Measurements from ENCODE around the gene MAP3K5.

MAP3K5 gene

GRCh38 chr6:136779682-136780081 is 12.6 kb downstream of the MAP3K5 start:
- no peak for DNase-seq (ENCODE audit: low read depth)
- TF ChIP-seq CTCF (IDR thresholded peaks at IDR 0.05; ENCODE audit: control insufficient read depth, extremely low read depth, insufficient read depth), result no peak

GRCh38 chr6:136777651-136778050 is 14.6 kb downstream of the MAP3K5 start:
- DNase-seq (ENCODE audit: low read depth), result no peak
- no peak overlapping the region for H3K4me3 ChIP-seq (ENCODE audit: low read depth, low read length)
- TF ChIP-seq CTCF (IDR thresholded peaks at IDR 0.05; ENCODE audit: control insufficient read depth, extremely low read depth, insufficient read depth), result no peak

More at GRCh38 chr6:136779682-136780081, 12.6 kb downstream of the MAP3K5 start:
- no peak overlapping the region for H3K4me3 ChIP-seq (ENCODE audit: low read depth, low read length)

GRCh38 chr6:136775548-136775947 is 16.7 kb downstream of the MAP3K5 start:
- no peak for TF ChIP-seq CTCF (IDR thresholded peaks at IDR 0.05; ENCODE audit: control insufficient read depth, extremely low read depth, insufficient read depth)
- no peak overlapping the region for H3K4me3 ChIP-seq (ENCODE audit: low read depth, low read length)
- no peak for DNase-seq (ENCODE audit: low read depth)

GRCh38 chr6:136775081-136775480 is 17.2 kb downstream of the MAP3K5 start:
- no peak for DNase-seq (ENCODE audit: low read depth)
- H3K4me3 ChIP-seq (ENCODE audit: low read depth, low read length), result no peak overlapping the region
- TF ChIP-seq CTCF (IDR thresholded peaks at IDR 0.05; ENCODE audit: control insufficient read depth, extremely low read depth, insufficient read depth), result no peak

GRCh38 chr6:136774228-136775041 is 17.8 kb downstream of the MAP3K5 start:
- no peak overlapping the region for H3K4me3 ChIP-seq (ENCODE audit: low read depth, low read length)
- no peak for TF ChIP-seq CTCF (IDR thresholded peaks at IDR 0.05; ENCODE audit: control insufficient read depth, extremely low read depth, insufficient read depth)
- no peak for DNase-seq (ENCODE audit: low read depth)

GRCh38 chr6:136773473-136773796 is 18.8 kb downstream of the MAP3K5 start:
- TF ChIP-seq CTCF (IDR thresholded peaks at IDR 0.05; ENCODE audit: control insufficient read depth, extremely low read depth, insufficient read depth), result no peak
- no peak overlapping the region for H3K4me3 ChIP-seq (ENCODE audit: low read depth, low read length)
- DNase-seq (ENCODE audit: low read depth), result no peak

Data from LNCaP clone FGC (cell line).